Mesenchymal stem cell (in vitro differentiated cells and primary cell): ENCODE measurements around the gene IFNA2.
A peak's percentile ranks its signal among the peaks of the same experiment; 100 is the strongest.
"Not testable (repeated sequence)": the region's sequence is repeated elsewhere in the genome, so short reads cannot be mapped to it uniquely, and the experiment has no call there.

Source experiments
- DNase-seq: peaks from one replicate; pipeline ENCODE4 v3.0.0-alpha.2; 2013
- H2AFZ ChIP-seq: one replicate; pipeline ENCODE4 v1.6.1; 2013; ENCODE audit warnings: low read depth, mild to moderate bottlenecking, control low read depth, inconsistent platforms, low read length, moderate library complexity
- H2AK5ac ChIP-seq: 2 replicates; pipeline ENCODE4 v1.6.1; 2013; ENCODE audit warnings: low read length, moderate library complexity, mild to moderate bottlenecking, inconsistent platforms; ENCODE audit not compliant: severe bottlenecking
- H2BK120ac ChIP-seq: one replicate; pipeline ENCODE4 v1.6.1; 2013; ENCODE audit warnings: low read depth, mild to moderate bottlenecking, inconsistent platforms, low read length, moderate library complexity
- H2BK12ac ChIP-seq, 2 experiments: one replicate each; pipeline ENCODE4 v1.6.1; 2013; ENCODE audit warnings: inconsistent platforms in 2 of 2, low read length in 2 of 2, mild to moderate bottlenecking in 2 of 2, moderate library complexity in 2 of 2, control low read depth in 1 of 2
- H2BK15ac ChIP-seq: one replicate; pipeline ENCODE4 v1.6.1; 2013; ENCODE audit warnings: mild to moderate bottlenecking, low read depth, inconsistent platforms; ENCODE audit not compliant: poor library complexity, severe bottlenecking
- H2BK5ac ChIP-seq: 2 replicates; pipeline ENCODE4 v1.6.1; 2013; ENCODE audit warnings: low read depth, mild to moderate bottlenecking, low read length, control low read depth, inconsistent platforms; ENCODE audit not compliant: poor library complexity, severe bottlenecking
- H3K14ac ChIP-seq, 2 experiments: one replicate each; pipeline ENCODE4 v1.6.1; 2013; ENCODE audit warnings: inconsistent platforms in 2 of 2, low read length in 2 of 2, control low read depth in 1 of 2, mild to moderate bottlenecking in 1 of 2, moderate library complexity in 1 of 2
- H3K18ac ChIP-seq, 2 experiments: one replicate each; pipeline ENCODE4 v1.6.1; 2013; ENCODE audit warnings: inconsistent platforms in 2 of 2, low read length in 2 of 2, control low read depth in 1 of 2, low read depth in 1 of 2, mild to moderate bottlenecking in 1 of 2
- H3K23ac ChIP-seq, 2 experiments: one replicate each; pipeline ENCODE4 v1.6.1; 2013; ENCODE audit warnings: inconsistent platforms in 2 of 2, low read length in 2 of 2, mild to moderate bottlenecking in 2 of 2, moderate library complexity in 2 of 2, control low read depth in 1 of 2
- H3K27ac ChIP-seq: 2 replicates; pipeline ENCODE4 v1.5.1; 2013; ENCODE audit warnings: mild to moderate bottlenecking, moderate library complexity, low read length, control low read depth, inconsistent platforms; ENCODE audit not compliant: poor library complexity, severe bottlenecking
- H3K27me3 ChIP-seq, 2 experiments: 2 replicates each; pipeline versions ENCODE4 v1.6.1 to v1.7.0; 2013; ENCODE audit warnings: low read length in 2 of 2, mild to moderate bottlenecking in 2 of 2, moderate library complexity in 2 of 2, control low read depth in 1 of 2, inconsistent platforms in 1 of 2; ENCODE audit not compliant: control insufficient read depth in 1 of 2, insufficient read depth in 1 of 2
- H3K36me3 ChIP-seq, 2 experiments: 2 replicates each; pipeline versions ENCODE4 v1.6.1 to v1.7.0; 2013; ENCODE audit warnings: low read length in 2 of 2, control low read depth in 1 of 2, inconsistent platforms in 1 of 2, low read depth in 1 of 2, mild to moderate bottlenecking in 1 of 2; ENCODE audit not compliant: insufficient read depth in 2 of 2, control insufficient read depth in 1 of 2
- H3K4ac ChIP-seq, 2 experiments: one replicate each; pipeline ENCODE4 v1.6.1; 2013; ENCODE audit warnings: inconsistent platforms in 2 of 2, low read length in 2 of 2, mild to moderate bottlenecking in 2 of 2, moderate library complexity in 2 of 2, control low read depth in 1 of 2, low read depth in 1 of 2
- H3K4me1 ChIP-seq: 2 replicates; pipeline ENCODE4 v1.6.1; 2013; ENCODE audit warnings: low read depth, low read length, control low read depth; ENCODE audit not compliant: control insufficient read depth, insufficient read depth
- H3K4me2 ChIP-seq: 2 replicates; pipeline ENCODE4 v1.6.1; 2013; ENCODE audit warnings: low read length, mild to moderate bottlenecking, inconsistent platforms; ENCODE audit not compliant: poor library complexity, severe bottlenecking
- H3K4me3 ChIP-seq, 2 experiments: 2 replicates each; pipeline versions ENCODE4 v1.5.1 to v1.7.0; 2013; ENCODE audit warnings: low read length in 2 of 2, mild to moderate bottlenecking in 2 of 2, control low read depth in 1 of 2, low read depth in 1 of 2; ENCODE audit not compliant: insufficient read depth in 1 of 2
- H3K79me1 ChIP-seq: replicated peaks from 2 replicates; pipeline ENCODE4 v1.6.1; 2013; ENCODE audit warnings: mild to moderate bottlenecking, control low read depth, low read length, inconsistent platforms; ENCODE audit not compliant: poor library complexity, severe bottlenecking
- H3K9ac ChIP-seq: 2 replicates; pipeline ENCODE4 v1.7.0; 2013; ENCODE audit warnings: mild to moderate bottlenecking, low read length, moderate library complexity
- H3K9me3 ChIP-seq: 2 replicates; pipeline ENCODE4 v1.7.0; 2013; ENCODE audit warnings: mild to moderate bottlenecking, low read length; ENCODE audit not compliant: control insufficient read depth
- H4K8ac ChIP-seq: one replicate; pipeline ENCODE4 v1.6.1; 2013; ENCODE audit warnings: inconsistent platforms, mild to moderate bottlenecking, low read length, moderate library complexity
- H4K91ac ChIP-seq: one replicate; pipeline ENCODE4 v1.6.1; 2013; ENCODE audit warnings: mild to moderate bottlenecking, low read length, inconsistent platforms
- WGBS: methylation state at CpG from one replicate; pipeline ENCODE4 v1.1.7; 2013; ENCODE audit warnings: mixed read lengths; 5-methylcytosine and 5-hydroxymethylcytosine counted together

The IFNA2 gene

DNA sequence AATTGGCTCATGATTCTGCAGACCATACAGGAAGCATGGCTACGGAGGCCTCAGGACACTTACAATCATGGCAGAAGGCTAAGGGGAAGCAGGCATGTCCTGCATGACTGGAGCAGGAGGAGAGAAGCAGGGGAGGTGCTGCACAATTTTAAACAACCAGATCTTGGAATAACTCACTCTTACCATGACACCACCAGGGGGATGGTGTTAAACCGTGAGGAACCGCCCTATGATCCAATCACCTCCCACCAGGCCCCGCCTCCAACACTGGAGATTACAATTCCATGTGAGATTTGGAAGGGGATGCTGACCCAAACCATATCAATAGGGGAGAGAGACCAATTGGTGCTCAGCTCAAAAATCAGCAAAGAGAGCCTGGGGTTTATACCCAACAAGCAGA lies 13.7 kb downstream of the IFNA2 start:
- not testable (repeated sequence) for H2BK120ac ChIP-seq, H2BK12ac ChIP-seq, H2AK5ac ChIP-seq, H2AFZ ChIP-seq, H3K4me3 ChIP-seq, H2BK15ac ChIP-seq, H2BK5ac ChIP-seq, H4K8ac ChIP-seq, H3K79me1 ChIP-seq, H4K91ac ChIP-seq, H3K36me3 ChIP-seq, H3K9ac ChIP-seq, H3K27ac ChIP-seq, H3K4ac ChIP-seq, H3K4me2 ChIP-seq, H3K18ac ChIP-seq, H3K4me1 ChIP-seq, H3K9me3 ChIP-seq, H3K14ac ChIP-seq, DNase-seq, H3K23ac ChIP-seq
- peaks cover 0 to 13% of the 10 kb centered on the region in 2 experiments for H3K27me3 ChIP-seq
- 71% methylated on average over 1 of the region's 4 CpGs for WGBS

DNA sequence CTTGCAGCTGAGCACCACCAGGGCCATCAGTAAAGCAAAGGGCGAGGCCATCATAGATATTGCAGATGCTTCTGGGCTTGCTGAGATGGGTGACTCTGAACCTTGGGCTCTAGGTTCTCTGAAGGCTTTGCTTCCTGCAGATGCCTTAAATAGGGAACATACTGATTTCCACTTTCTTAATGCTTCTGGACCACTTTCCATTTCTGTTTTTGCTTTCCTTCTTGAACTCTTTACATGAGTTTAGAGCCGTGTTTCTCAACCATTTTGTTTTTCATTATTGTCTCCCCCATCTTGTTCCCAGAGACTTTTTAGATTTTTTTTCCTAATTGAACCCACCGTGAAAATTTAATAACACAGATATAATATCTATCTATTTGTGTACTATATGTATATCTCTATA lies 17.2 kb downstream of the IFNA2 start, which contains the start of gene IFNA13:
IFNA13 (minus strand) TSS at position 101 of the 400 bp plus-strand sequence; CDS start at position 54, 47 bp downstream.
- H2BK12ac ChIP-seq = no peak within 1 kb of the TSS
- H3K14ac ChIP-seq = no peak within 1 kb of the TSS
- H3K4me2 ChIP-seq = no peak within 1 kb of the TSS
- H3K4ac ChIP-seq = no peak within 1 kb of the TSS
- H3K27me3 ChIP-seq = peaks cover 0 to 16% of the 10 kb centered on the region in 2 experiments
- no peak within 1 kb of the TSS for H4K91ac ChIP-seq
- H3K27ac ChIP-seq = no peak within 1 kb of the TSS
- no peaks in the 10 kb centered on the region for H3K36me3 ChIP-seq
- WGBS = 82% methylated on average over 2 of the region's 3 CpGs
- no peak within 1 kb of the TSS for H2BK5ac ChIP-seq
- H3K9me3 ChIP-seq = no peaks in the 10 kb centered on the region
- no peaks in the 10 kb centered on the region for H3K79me1 ChIP-seq
- H3K18ac ChIP-seq = no peak within 1 kb of the TSS
- no peak within 1 kb of the TSS for H2BK15ac ChIP-seq
- H3K23ac ChIP-seq = no peak within 1 kb of the TSS
- no peaks in the 10 kb centered on the region for H3K4me1 ChIP-seq
- no peak for DNase-seq
- no peak within 1 kb of the TSS for H3K9ac ChIP-seq
- no peak within 1 kb of the TSS for H2AK5ac ChIP-seq
- H2BK120ac ChIP-seq = no peak within 1 kb of the TSS
- no peak within 1 kb of the TSS for H3K4me3 ChIP-seq
- H4K8ac ChIP-seq = no peak within 1 kb of the TSS
- H2AFZ ChIP-seq = no peak within 1 kb of the TSS

DNA sequence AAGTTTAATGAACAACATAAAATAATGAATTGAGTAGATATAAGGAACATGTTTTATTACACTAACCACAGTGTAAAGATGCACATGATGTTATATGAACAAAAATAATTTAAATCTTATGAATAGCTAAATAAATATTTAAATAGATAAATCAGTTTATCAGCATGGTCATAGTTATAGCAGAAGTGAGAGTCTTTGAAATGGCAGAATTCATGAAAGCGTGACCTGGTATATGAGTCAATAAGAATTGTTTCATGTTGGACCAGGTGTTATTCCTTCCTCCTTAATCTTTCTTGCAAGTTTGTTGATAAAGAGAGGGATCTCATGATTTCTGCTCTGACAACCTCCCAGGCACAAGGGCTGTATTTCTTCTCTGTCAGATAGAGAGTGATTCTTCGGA lies 18.0 kb downstream of the IFNA2 start:
- not testable (repeated sequence) for H2BK15ac ChIP-seq, H3K36me3 ChIP-seq

DNA sequence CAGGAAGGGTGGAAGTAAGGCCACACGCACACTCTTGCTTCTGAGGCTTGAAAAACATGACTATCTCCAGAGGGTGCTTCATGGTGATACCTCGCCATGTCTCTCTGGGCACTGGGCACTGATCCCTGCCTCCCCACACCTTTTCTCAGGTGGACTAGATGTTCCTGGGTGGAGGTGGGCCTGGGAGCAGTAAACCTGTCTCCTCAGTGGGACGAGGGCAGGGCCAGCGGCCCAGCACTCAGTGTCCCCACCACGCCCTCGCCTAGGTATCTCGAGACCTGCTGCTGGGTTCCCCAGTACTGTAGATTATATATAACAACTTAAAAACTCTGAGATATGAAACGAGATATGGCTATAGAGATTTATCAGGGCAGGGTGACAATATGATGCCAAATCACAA lies 22.9 kb downstream of the IFNA2 start:
- Histone ChIP-seq H2BK120ac (no peak overlapping the region), H2BK5ac (no peak overlapping the region), H4K91ac (peak overlapping the region; percentile 20), H3K9ac (no peak overlapping the region), H2BK15ac (no peak overlapping the region), H2BK12ac (no peak overlapping the region), H2AK5ac (no peak overlapping the region), H3K9me3 (no peaks in the 10 kb centered on the region), H3K4me3 (no peak overlapping the region), H3K4me2 (no peak overlapping the region), H3K23ac (no peak overlapping the region), H3K27me3 (peaks cover 0 to 16% of the 10 kb centered on the region in 2 experiments), H2AFZ (no peak overlapping the region), H3K14ac (no peak overlapping the region), H3K36me3 (no peaks in the 10 kb centered on the region), H3K4ac (no peak overlapping the region), H3K18ac (no peak overlapping the region), H3K27ac (no peak overlapping the region), H4K8ac (no peak overlapping the region), H3K79me1 (no peaks in the 10 kb centered on the region), H3K4me1 (no peaks in the 10 kb centered on the region)
- no peak for DNase-seq
- 74% methylated on average over 2 of the region's 8 CpGs for WGBS

More for the DNA sequence above, 18.0 kb downstream of the IFNA2 start:
- peaks cover 0 to 19% of the 10 kb centered on the region in 2 experiments for H3K27me3 ChIP-seq
- H3K79me1 ChIP-seq, H3K27ac ChIP-seq, H3K14ac ChIP-seq, H2BK120ac ChIP-seq, H2AK5ac ChIP-seq, H2BK5ac ChIP-seq, H2AFZ ChIP-seq, DNase-seq, H3K4me2 ChIP-seq, H3K23ac ChIP-seq, H3K9ac ChIP-seq, H3K4me3 ChIP-seq, H4K8ac ChIP-seq, H3K4ac ChIP-seq, H2BK12ac ChIP-seq, H3K18ac ChIP-seq, H3K9me3 ChIP-seq, H4K91ac ChIP-seq, H3K4me1 ChIP-seq: not testable (repeated sequence)
- no CpG with 5 or more reads among the region's 2 CpGs for WGBS
